MM.1S (cell line): ENCODE results near the gene PARP3.

ENCODE experiments used
- EZH2 ChIP-seq: fragments of 300-600 bp; sonication (generic); optimal IDR thresholded peaks from 2 replicates; pipeline ENCODE3; 2017; ENCODE audit warnings: low read depth, mild to moderate bottlenecking, antibody characterized with exemption, low read length, mixed read lengths
- TF ChIP-seq, protein P1 (sequence below): fragments of 300-600 bp; sonication (generic); IDR thresholded peaks from 2 replicates; pipeline ENCODE4 v1.5.1; 2016; ENCODE audit warnings: antibody characterized with exemption, low read length, mixed read lengths

DNA sequence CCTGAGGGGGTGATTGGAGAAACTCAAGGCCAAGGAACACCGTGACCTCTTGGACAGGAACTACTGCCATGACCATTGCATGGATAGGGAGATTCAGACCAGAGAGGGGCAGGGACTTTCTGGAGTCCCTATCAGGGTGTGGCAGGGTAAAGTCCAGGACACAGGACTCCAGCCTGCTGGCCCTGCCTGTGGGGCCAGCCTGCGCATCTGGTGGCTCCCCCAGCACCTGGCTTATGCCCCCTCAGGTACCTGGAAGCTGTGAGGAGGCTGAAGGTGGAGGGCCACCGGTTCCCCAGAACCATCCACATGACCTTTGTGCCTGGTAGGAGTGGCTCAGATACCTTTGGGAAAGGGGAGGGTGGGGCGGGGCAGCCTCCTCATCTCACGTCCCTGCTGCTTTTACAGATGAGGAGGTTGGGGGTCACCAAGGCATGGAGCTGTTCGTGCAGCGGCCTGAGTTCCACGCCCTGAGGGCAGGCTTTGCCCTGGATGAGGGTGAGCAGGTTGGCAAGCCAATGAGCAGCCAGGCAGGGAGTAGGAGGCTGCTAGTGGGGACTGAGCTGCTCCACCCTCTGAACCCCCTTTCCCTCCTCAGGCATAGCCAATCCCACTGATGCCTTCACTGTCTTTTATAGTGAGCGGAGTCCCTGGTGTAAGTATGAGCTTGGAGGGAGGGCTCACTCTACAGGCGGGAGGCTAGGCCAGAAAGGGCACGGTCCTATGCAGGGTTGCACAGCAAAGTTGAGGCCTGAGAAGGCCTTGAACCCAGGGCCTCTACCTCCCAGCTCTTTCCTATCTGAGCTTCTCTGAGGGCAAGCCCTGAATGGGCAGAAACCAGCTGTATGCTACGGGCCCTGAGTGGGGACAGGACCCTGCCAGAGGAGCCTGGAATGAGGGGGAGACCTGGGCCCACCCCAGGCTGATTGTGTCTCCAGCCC, 44.1 kb downstream of the PARP3 start:
- TF ChIP-seq, protein P1, sequence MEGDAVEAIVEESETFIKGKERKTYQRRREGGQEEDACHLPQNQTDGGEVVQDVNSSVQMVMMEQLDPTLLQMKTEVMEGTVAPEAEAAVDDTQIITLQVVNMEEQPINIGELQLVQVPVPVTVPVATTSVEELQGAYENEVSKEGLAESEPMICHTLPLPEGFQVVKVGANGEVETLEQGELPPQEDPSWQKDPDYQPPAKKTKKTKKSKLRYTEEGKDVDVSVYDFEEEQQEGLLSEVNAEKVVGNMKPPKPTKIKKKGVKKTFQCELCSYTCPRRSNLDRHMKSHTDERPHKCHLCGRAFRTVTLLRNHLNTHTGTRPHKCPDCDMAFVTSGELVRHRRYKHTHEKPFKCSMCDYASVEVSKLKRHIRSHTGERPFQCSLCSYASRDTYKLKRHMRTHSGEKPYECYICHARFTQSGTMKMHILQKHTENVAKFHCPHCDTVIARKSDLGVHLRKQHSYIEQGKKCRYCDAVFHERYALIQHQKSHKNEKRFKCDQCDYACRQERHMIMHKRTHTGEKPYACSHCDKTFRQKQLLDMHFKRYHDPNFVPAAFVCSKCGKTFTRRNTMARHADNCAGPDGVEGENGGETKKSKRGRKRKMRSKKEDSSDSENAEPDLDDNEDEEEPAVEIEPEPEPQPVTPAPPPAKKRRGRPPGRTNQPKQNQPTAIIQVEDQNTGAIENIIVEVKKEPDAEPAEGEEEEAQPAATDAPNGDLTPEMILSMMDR: no peak
- TF ChIP-seq EZH2: no peak
